ENCODE measurements around the gene C5orf46. TPM values are rescaled to one million over a fixed set of nuclear protein-coding genes. Genes with fewer than 3 reads are reported as not detected.
"Not testable (repeated sequence)": the region's sequence is repeated elsewhere in the genome, so short reads cannot be mapped to it uniquely, and the experiment has no call there.

C5orf46 gene
- polyA plus RNA-seq, 1 of the 3 experiments (the other 2 are of a cell fraction) = 4.1 TPM

GRCh38 chr5:147869892-147870291, 36.4 kb downstream of the C5orf46 start:
- H3K27ac ChIP-seq (ENCODE audit: low read depth in 2 of 2, low read length in 1 of 2); H3K4me3 ChIP-seq (ENCODE audit: low read depth in 2 of 2, low read length in 1 of 2); H3K36me3 ChIP-seq (replicated peaks in 1 of 2; ENCODE audit: control insufficient read depth in 1 of 2, insufficient read depth in 2 of 2, low read length in 1 of 2); POLR2A ChIA-PET; H3K9me2 ChIP-seq; H2AFZ ChIP-seq (ENCODE audit: low read depth); CTCF ChIA-PET; H3K9me3 ChIP-seq; H3K27me3 ChIP-seq (ENCODE audit: insufficient read depth); H3F3A ChIP-seq (replicated peaks; ENCODE audit: insufficient read depth); H3K4me1 ChIP-seq (ENCODE audit: control insufficient read depth in 1 of 2, insufficient read depth in 2 of 2, low read depth in 1 of 2, low read length in 1 of 2); H3K4me2 ChIP-seq; H3K79me2 ChIP-seq (ENCODE audit: insufficient read depth); H4K20me1 ChIP-seq (ENCODE audit: insufficient read depth); H3K9ac ChIP-seq; DNase-seq: not testable (repeated sequence)
- WGBS (ENCODE audit: low lambda C conversion rate) = 58% methylated on average over 6 of the region's 6 CpGs

- Histone ChIP-seq H3F3A (replicated peaks; ENCODE audit: insufficient read depth) (no peaks in the 10 kb centered on the region), H3K27ac (ENCODE audit: low read depth in 2 of 2, low read length in 1 of 2) (no peak overlapping the region), H3K4me3 (ENCODE audit: low read depth in 2 of 2, low read length in 1 of 2) (no peak overlapping the region), H2AFZ (ENCODE audit: low read depth) (no peak overlapping the region), H4K20me1 (ENCODE audit: insufficient read depth) (no peaks in the 10 kb centered on the region), H3K9me2 (no peaks in the 10 kb centered on the region), H3K4me2 (no peak overlapping the region), H3K36me3 (replicated peaks in 1 of 2; ENCODE audit: control insufficient read depth in 1 of 2, insufficient read depth in 2 of 2, low read length in 1 of 2) (no peaks in the 10 kb centered on the region), H3K9ac (no peak overlapping the region), H3K9me3 (no peaks in the 10 kb centered on the region), H3K79me2 (ENCODE audit: insufficient read depth) (no peaks in the 10 kb centered on the region), H3K4me1 (ENCODE audit: control insufficient read depth in 1 of 2, insufficient read depth in 2 of 2, low read depth in 1 of 2, low read length in 1 of 2) (no peaks in the 10 kb centered on the region; a peak in 1 of 4 replicates), H3K27me3 (ENCODE audit: insufficient read depth) (no peaks in the 10 kb centered on the region)
- no peak for TF ChIP-seq FOSL2 (IDR thresholded peaks at IDR 0.05; ENCODE audit: borderline replicate concordance, low read depth)
- TF ChIP-seq RXRA (IDR thresholded peaks at IDR 0.05; ENCODE audit: borderline replicate concordance, low read depth) = no peak
- no peak for TF ChIP-seq FOXM1 (IDR thresholded peaks at IDR 0.05; ENCODE audit: low read depth)
- POLR2A ChIA-PET = no interaction called here
- CTCF ChIA-PET = interaction anchor here (0.8 to 1.1 kb wide), 2 partner anchors 11 to 66 kb away, joined by 3 read pairs; no protein-coding TSS in a partner anchor
- DNase-seq = no peak
- WGBS (ENCODE audit: low lambda C conversion rate) = 29% methylated on average over 4 of the region's 4 CpGs
These were observed 37.2 kb downstream of the C5orf46 start for GRCh38 chr5:147869112-147869511.

- DNase-seq = no peak
- H3K9ac ChIP-seq = no peak overlapping the region
- TF ChIP-seq GATA2 (CRISPR knock-in tag; IDR thresholded peaks at IDR 0.05) (no peak), GABPA (IDR thresholded peaks at IDR 0.05; ENCODE audit: low read depth) (no peak), ZBTB33 (IDR thresholded peaks at IDR 0.05; ENCODE audit: borderline replicate concordance, low read depth) (no peak), YY1 (IDR thresholded peaks at IDR 0.05; ENCODE audit: low read depth) (no peak), ELF1 (IDR thresholded peaks at IDR 0.05) (no peak), USF2 (IDR thresholded peaks at IDR 0.05; ENCODE audit: borderline replicate concordance, low read depth, low read length) (no peak), MAX (IDR thresholded peaks at IDR 0.05; ENCODE audit: low read depth) (no peak), NRF1 (IDR thresholded peaks at IDR 0.05; ENCODE audit: low read depth, low read length) (no peak), TEAD4 (IDR thresholded peaks at IDR 0.05; ENCODE audit: borderline replicate concordance, insufficient read depth) (no peak), SIN3A (IDR thresholded peaks at IDR 0.05; ENCODE audit: borderline replicate concordance, low read depth, low read length) (no peak), POLR2AphosphoS5 (IDR thresholded peaks at IDR 0.05; ENCODE audit: low read depth, low read length) (no peak), CTCF (IDR thresholded peaks at IDR 0.05) (no peak)
- no peak overlapping the region for H3K4me3 ChIP-seq (ENCODE audit: low read depth in 2 of 2, low read length in 1 of 2)
- no peaks in the 10 kb centered on the region for H3K36me3 ChIP-seq (replicated peaks in 1 of 2; ENCODE audit: control insufficient read depth in 1 of 2, insufficient read depth in 2 of 2, low read length in 1 of 2)
- H4K20me1 ChIP-seq (ENCODE audit: insufficient read depth) = no peaks in the 10 kb centered on the region
- H2AFZ ChIP-seq (ENCODE audit: low read depth) = no peak overlapping the region
- H3K4me1 ChIP-seq (ENCODE audit: control insufficient read depth in 1 of 2, insufficient read depth in 2 of 2, low read depth in 1 of 2, low read length in 1 of 2) = no peaks in the 10 kb centered on the region; a peak in 1 of 4 replicates
- 40% methylated on average over 3 of the region's 3 CpGs for WGBS (ENCODE audit: low lambda C conversion rate)
- ChIA-PET CTCF (interaction anchor here (1.4 kb wide), 2 partner anchors 13 to 70 kb away, joined by 3 to 6 read pairs; no protein-coding TSS in a partner anchor), POLR2A (no interaction called here)
- no peaks in the 10 kb centered on the region for H3K9me2 ChIP-seq
- no peaks in the 10 kb centered on the region for H3K9me3 ChIP-seq
- H3K4me2 ChIP-seq = no peak overlapping the region
- no peak overlapping the region for H3K27ac ChIP-seq (ENCODE audit: low read depth in 2 of 2, low read length in 1 of 2)
- H3K79me2 ChIP-seq (ENCODE audit: insufficient read depth) = no peaks in the 10 kb centered on the region
- H3K27me3 ChIP-seq (ENCODE audit: insufficient read depth) = no peaks in the 10 kb centered on the region
- no peaks in the 10 kb centered on the region for H3F3A ChIP-seq (replicated peaks; ENCODE audit: insufficient read depth)
These were observed 42.7 kb downstream of the C5orf46 start for GRCh38 chr5:147863454-147864158.
